ENCODE measurements around the gene UFD1.
A peak's percentile ranks its signal among the peaks of the same experiment; 100 is the strongest.

The UFD1 gene

GRCh38 chr22:19517919-19518611 is 39.1 kb upstream of the UFD1 start:
- DNase-seq: no peak
- in situ Hi-C loops (cut with HindIII; ENCODE audit: low pct_ligation_motif_present, low sequenced_read_pairs): no loop called here
- TF ChIP-seq, protein P1, sequence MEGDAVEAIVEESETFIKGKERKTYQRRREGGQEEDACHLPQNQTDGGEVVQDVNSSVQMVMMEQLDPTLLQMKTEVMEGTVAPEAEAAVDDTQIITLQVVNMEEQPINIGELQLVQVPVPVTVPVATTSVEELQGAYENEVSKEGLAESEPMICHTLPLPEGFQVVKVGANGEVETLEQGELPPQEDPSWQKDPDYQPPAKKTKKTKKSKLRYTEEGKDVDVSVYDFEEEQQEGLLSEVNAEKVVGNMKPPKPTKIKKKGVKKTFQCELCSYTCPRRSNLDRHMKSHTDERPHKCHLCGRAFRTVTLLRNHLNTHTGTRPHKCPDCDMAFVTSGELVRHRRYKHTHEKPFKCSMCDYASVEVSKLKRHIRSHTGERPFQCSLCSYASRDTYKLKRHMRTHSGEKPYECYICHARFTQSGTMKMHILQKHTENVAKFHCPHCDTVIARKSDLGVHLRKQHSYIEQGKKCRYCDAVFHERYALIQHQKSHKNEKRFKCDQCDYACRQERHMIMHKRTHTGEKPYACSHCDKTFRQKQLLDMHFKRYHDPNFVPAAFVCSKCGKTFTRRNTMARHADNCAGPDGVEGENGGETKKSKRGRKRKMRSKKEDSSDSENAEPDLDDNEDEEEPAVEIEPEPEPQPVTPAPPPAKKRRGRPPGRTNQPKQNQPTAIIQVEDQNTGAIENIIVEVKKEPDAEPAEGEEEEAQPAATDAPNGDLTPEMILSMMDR (IDR thresholded peaks at IDR 0.05; ENCODE audit: low read depth, low read length, missing control alignments): no peak
- H3K27me3 ChIP-seq (replicated peaks): no peaks in the 10 kb centered on the region
- H3K4me3 ChIP-seq (ENCODE audit: low read depth, low read length): no peak overlapping the region
- no peak overlapping the region for H3K27ac ChIP-seq
- H3K36me3 ChIP-seq (replicated peaks): peaks cover 2% of the 10 kb centered on the region

- in situ Hi-C loops (cut with HindIII; ENCODE audit: low pct_ligation_motif_present, low sequenced_read_pairs): no loop called here
- Histone ChIP-seq H3K4me3 (ENCODE audit: low read depth, low read length) (no peak overlapping the region), H3K27me3 (replicated peaks) (no peaks in the 10 kb centered on the region), H3K27ac (no peak overlapping the region), H3K36me3 (replicated peaks) (peaks cover 2% of the 10 kb centered on the region)
- TF ChIP-seq, protein P1 (IDR thresholded peaks at IDR 0.05; ENCODE audit: low read depth, low read length, missing control alignments): no peak
- no peak for DNase-seq
Observed at GRCh38 chr22:19517171-19517500, 38.1 kb upstream of the UFD1 start.

DNA sequence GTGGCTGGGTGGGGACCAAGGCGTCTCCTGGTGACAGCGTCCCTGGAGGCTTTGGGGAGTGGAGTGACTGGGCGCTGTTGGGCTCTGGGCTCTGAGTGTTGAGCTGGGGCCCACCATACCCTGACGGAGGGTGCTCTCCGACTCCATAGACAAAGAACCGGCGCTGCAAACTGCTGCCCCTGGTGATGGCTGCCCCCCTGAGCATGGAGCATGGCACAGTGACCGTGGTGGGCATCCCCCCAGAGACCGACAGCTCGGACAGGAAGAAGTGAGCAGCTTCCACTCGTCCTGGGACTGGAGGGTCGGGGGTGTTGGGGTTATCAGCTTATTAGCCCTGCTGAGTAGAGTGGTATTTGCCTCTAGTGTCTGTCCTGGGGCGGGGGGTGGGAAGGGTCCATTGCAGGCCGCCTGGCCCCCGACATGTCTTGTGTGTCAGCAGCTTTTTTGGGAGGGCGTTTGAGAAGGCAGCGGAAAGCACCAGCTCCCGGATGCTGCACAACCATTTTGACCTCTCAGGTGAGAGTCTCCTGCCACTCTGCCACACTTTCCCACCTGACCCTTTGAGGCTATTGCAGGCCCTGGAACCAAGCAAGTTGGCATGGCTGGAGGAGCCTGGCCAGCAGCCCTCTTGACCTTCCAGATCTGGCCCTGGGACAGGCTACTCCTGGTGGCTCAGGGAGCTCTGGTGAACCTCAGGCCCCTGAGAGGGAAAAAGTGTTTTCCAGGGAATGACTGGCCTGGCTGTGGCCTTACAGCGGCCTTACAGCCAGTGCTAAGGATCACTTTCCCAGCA is 37.6 kb upstream of the UFD1 start:
- no peak overlapping the region for H3K27ac ChIP-seq
- peaks cover 2% of the 10 kb centered on the region for H3K36me3 ChIP-seq (replicated peaks)
- no peak for DNase-seq
- no peaks in the 10 kb centered on the region for H3K27me3 ChIP-seq (replicated peaks)
- H3K4me3 ChIP-seq (ENCODE audit: low read depth, low read length): no peak overlapping the region
- in situ Hi-C loops (cut with HindIII; ENCODE audit: low pct_ligation_motif_present, low sequenced_read_pairs): no loop called here
- TF ChIP-seq, protein P1 (IDR thresholded peaks at IDR 0.05; ENCODE audit: low read depth, low read length, missing control alignments): no peak

GRCh38 chr22:19515654-19516377 is 36.8 kb upstream of the UFD1 start:
- in situ Hi-C loops (cut with HindIII; ENCODE audit: low pct_ligation_motif_present, low sequenced_read_pairs): no loop called here
- no peak for DNase-seq
- Histone ChIP-seq H3K27ac (no peak overlapping the region), H3K4me3 (ENCODE audit: low read depth, low read length) (no peak overlapping the region), H3K36me3 (replicated peaks) (peaks cover 2% of the 10 kb centered on the region), H3K27me3 (replicated peaks) (no peaks in the 10 kb centered on the region)
- TF ChIP-seq, protein P1 (IDR thresholded peaks at IDR 0.05; ENCODE audit: low read depth, low read length, missing control alignments): no peak

DNA sequence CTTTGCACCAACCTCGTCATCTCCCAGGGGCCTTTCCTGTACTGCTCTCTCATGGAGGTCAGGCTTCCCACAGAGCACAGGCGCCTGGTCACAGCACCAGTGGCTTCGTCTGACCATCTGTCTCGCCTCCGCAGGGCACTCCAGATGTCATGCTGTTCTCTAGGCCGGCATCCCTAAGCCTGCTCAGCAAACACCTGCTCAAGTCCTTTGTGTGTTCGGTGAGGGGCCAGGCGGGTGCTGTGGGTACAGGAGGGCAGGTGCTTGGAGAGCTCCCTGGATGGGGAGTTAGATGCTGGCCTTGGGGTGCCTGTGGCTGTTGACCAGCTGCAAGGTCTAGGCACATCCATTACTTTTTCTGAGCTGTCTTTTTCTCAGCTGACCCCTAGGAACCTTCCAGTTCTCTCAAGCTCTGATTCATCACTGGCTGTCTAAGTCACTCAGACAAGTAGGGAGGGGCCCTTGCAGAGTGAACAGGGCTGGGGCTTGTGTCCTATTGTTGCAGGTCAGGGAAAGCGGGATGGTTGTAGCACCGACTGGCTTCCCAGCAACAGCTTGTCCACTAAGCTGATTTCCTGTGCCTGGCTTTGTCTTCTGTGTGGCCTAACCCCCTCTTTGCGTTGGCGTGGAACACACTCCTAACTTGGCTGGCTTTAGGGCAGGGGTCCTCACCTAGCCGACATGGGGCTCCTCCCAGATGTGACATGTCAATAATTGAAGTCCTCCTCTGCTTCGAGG is 36.0 kb upstream of the UFD1 start:
- TF ChIP-seq, protein P1 (IDR thresholded peaks at IDR 0.05; ENCODE audit: low read depth, low read length, missing control alignments): no peak
- H3K4me3 ChIP-seq (ENCODE audit: low read depth, low read length): no peak overlapping the region
- DNase-seq: peak; percentile 46
- in situ Hi-C loops (cut with HindIII; ENCODE audit: low pct_ligation_motif_present, low sequenced_read_pairs): no loop called here
- H3K36me3 ChIP-seq (replicated peaks): peaks cover 2% of the 10 kb centered on the region
- no peaks in the 10 kb centered on the region for H3K27me3 ChIP-seq (replicated peaks)
- no peak overlapping the region for H3K27ac ChIP-seq

Measured in brain microvascular endothelial cell (primary cell).